ENCODE results near the gene SEZ6.

SEZ6 gene

DNA sequence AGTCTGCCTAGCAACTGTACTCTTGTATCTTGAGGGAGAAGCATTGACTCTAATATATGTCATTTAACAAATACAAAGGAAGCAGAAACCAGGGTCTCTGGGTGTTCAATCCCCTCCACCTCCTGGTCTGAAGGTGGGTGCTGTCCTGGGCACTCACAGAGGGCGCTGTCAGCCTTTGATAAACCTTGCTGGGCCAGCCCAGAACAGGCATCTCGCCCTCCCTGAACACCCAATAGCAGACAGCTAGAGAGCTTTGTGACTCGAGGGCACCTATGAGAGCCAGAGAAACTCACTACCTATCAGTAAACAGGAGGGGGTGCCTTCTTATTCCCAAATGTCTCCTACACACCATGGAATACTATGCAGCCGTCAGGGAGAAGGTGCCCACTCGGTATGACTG lies 30.8 kb upstream of the SEZ6 start:
- TF ChIP-seq, protein P1, sequence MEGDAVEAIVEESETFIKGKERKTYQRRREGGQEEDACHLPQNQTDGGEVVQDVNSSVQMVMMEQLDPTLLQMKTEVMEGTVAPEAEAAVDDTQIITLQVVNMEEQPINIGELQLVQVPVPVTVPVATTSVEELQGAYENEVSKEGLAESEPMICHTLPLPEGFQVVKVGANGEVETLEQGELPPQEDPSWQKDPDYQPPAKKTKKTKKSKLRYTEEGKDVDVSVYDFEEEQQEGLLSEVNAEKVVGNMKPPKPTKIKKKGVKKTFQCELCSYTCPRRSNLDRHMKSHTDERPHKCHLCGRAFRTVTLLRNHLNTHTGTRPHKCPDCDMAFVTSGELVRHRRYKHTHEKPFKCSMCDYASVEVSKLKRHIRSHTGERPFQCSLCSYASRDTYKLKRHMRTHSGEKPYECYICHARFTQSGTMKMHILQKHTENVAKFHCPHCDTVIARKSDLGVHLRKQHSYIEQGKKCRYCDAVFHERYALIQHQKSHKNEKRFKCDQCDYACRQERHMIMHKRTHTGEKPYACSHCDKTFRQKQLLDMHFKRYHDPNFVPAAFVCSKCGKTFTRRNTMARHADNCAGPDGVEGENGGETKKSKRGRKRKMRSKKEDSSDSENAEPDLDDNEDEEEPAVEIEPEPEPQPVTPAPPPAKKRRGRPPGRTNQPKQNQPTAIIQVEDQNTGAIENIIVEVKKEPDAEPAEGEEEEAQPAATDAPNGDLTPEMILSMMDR (IDR thresholded peaks at IDR 0.05; ENCODE audit: borderline replicate concordance, control extremely low read depth, extremely low read depth, insufficient read depth, missing control alignments) = no peak
- in situ Hi-C loops (cut with MboI; ENCODE audit: low sequenced_read_pairs, unreplicated experiment) = no loop called here
- DNase-seq (ENCODE audit: low spot score) = no peak

DNA sequence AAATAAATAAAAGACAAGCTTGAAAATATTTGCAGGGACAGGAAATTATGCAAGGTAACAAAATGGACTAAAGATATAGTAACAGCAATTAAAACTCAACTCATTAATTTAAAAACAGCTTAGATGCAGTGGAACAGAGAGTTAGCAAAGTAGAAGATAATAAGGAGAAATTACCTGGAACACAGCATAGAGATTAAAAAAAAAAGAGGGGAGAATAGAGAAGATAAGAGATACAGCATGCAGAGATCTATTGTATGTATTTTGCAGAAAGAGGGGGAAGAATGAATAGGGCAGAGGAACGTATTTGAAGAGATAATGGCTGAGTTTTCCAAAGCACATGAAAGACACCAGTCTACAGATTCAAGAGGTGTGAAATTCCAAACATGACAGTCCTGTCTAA lies 28.7 kb upstream of the SEZ6 start:
- TF ChIP-seq, protein P1 (IDR thresholded peaks at IDR 0.05; ENCODE audit: borderline replicate concordance, control extremely low read depth, extremely low read depth, insufficient read depth, missing control alignments) = no peak
- DNase-seq (ENCODE audit: low spot score) = no peak
- in situ Hi-C loops (cut with MboI; ENCODE audit: low sequenced_read_pairs, unreplicated experiment) = no loop called here

DNA sequence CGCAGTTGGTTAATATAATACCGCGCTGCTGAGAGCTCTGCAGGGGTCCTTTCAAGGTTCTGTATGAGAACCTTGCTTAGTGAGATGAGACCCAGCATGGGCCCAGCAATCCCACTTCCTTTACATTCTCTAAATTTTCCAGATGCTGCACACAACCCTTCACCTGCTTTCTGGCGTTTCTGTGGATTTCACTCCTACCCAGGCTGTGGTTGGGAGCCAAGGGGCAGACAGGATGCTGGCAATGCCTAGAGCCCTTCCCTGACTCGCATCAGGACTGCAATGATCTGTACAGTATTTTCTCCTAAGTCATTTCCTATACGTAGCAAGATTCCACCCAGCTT lies 27.0 kb upstream of the SEZ6 start:
- TF ChIP-seq, protein P1 (IDR thresholded peaks at IDR 0.05; ENCODE audit: borderline replicate concordance, control extremely low read depth, extremely low read depth, insufficient read depth, missing control alignments) = no peak
- in situ Hi-C loops (cut with MboI; ENCODE audit: low sequenced_read_pairs, unreplicated experiment) = no loop called here
- no peak for DNase-seq (ENCODE audit: low spot score)

DNA sequence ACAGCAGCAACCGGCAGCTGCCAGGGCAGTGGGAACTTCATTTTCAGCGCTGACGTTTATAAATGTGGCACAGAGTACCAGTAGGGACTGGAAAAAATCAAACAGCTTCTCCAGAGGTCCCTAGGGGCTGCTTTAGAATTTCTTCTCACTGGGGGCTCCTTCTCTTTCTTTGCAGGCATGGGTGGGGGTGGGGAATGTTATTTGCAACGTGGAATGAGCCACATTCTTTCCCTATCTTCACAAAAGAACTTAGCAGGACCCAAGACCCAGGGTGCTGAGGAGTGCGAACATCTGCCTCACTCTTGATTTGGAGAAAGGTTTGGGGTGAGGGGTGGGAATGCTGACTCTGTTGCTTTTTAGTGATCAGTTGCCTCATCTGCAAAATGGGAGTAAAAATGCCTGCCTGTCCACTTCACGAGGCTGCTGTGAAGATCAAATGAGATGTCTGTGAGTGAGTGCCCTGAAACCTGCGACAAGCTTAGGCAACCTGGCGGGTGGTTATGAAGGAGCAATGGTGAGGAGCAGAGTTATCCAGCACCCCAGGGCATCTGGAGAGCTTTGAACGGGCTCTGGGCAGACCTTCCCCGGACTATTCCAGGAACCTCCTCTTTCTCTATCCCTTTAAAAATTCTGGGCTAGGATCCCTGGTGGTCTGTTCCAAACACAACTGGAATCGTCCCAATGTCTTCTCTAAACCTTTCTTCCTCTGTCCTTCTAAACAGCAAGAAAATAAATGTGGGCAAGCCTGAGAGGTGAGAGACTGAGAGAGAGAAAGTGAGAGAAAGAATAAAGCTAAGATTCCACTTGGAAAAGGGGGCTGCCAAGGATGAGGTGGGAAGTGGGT lies 26.4 kb upstream of the SEZ6 start:
- TF ChIP-seq, protein P1 (IDR thresholded peaks at IDR 0.05; ENCODE audit: borderline replicate concordance, control extremely low read depth, extremely low read depth, insufficient read depth, missing control alignments) = no peak
- no peak for DNase-seq (ENCODE audit: low spot score)
- in situ Hi-C loops (cut with MboI; ENCODE audit: low sequenced_read_pairs, unreplicated experiment) = no loop called here

DNA sequence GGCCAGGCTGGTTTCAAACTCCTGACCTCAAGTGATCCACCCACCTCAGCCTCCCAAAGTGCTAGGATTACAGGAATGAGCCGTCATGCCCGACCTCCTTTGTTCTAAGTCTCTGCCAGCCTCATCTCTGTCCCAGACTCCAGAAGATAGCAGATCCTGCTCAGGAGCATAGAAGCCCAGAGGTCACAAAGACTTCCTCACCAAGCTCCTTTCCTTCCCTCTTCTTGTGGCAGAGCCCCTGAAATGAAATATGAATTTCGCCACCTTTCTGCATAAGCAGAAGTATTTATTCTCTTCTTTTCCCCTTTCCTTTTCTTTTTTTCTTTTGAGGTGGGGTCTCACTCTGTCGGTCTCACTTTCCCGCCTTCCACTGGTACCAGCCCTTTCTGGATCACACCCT lies 25.7 kb upstream of the SEZ6 start:
- TF ChIP-seq, protein P1 (IDR thresholded peaks at IDR 0.05; ENCODE audit: borderline replicate concordance, control extremely low read depth, extremely low read depth, insufficient read depth, missing control alignments) = no peak
- in situ Hi-C loops (cut with MboI; ENCODE audit: low sequenced_read_pairs, unreplicated experiment) = no loop called here
- DNase-seq (ENCODE audit: low spot score) = no peak

DNA sequence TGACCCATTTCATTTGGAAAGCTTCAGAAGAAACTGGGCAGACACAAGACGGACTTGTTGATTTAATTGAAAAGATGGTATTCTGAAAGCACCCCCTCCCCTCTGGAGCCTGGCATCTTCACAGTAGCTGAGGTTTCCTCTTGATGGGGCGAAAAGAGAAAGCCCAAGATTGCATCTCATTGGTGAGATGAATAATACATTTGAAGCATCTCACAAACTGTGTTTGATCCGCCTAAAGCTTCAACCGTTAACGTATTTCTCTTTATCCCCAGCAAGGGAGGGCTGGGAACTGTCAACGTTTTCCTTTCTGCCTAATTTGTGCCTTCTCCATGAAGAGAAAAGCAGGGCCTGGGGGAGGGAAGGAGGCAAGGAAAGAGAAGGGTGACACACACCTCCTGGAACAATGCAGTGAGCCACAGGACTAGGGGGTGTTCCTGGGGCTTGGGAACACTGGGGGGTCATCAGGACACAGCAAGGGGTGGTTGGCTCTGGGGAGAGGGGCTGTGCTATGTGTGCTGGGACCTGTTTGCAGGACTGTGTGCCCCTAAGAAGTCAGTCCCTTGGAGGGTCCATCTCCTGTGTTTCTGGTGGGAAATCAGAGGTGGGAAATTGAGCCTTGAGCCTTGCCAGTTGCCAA lies 18.6 kb upstream of the SEZ6 start:
- TF ChIP-seq, protein P1 (IDR thresholded peaks at IDR 0.05; ENCODE audit: borderline replicate concordance, control extremely low read depth, extremely low read depth, insufficient read depth, missing control alignments) = no peak
- no peak for DNase-seq (ENCODE audit: low spot score)
- in situ Hi-C loops (cut with MboI; ENCODE audit: low sequenced_read_pairs, unreplicated experiment) = loop anchor here (10.0 kb wide), 1 partner anchor 50 kb away; no protein-coding TSS in a partner anchor

Data from GM13976 (cell line).